HG03060 (cell line): ENCODE data around the gene FBXW4.

Experiments used
- ATAC-seq: cut with Tn5 transposase; IDR thresholded peaks from one replicate; pipeline ENCODE4 v1.9.1; 2021; ENCODE audit warnings: low read depth, moderate number of reproducible peaks; ENCODE audit not compliant: unreplicated experiment

FBXW4 gene

DNA sequence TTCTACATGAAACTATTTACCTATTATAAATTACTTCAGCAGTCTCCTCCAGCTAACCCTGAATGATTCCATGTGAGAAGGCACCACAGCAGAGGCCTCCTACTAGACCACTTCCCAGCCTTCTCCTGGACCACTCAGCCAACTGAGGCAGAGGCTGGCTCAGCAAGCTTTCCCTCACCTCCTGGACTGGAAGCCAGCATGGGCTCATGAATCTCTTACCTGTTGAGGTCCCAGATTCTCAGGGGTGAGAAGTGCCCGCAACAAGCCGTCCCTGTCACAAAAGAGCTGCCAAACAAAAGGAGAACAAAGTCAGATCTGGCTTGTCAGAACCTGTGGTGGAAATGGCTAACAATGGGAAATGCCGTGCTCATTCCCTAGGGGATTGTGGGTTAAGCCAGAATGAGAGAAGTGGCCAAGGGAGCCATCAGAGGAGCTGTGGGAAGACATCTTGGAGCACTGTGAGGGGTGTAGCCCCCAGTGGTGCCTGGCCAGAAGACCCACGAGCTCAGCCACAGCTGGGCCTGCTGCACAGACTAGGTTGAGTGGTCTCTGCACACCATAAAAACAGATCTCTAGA lies 70.4 kb downstream of the FBXW4 start:
- no peak for ATAC-seq

DNA sequence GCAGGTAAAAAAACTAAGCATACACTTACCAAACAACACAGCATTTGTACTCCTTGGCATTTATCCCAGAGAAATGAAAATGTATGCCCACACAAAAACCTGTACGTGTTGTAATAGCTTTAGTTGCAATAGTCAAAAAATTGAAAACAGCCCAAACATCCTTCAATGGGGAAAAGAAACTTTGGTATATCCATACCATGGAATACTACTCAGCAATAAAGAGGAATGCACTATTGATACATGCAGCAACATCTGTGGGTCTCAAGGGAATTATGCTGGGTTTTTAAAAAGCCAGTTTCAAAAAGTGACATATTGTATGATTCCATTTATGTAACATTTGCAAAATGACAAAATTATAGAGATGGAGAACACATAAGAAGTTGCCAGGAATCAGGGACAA lies 71.4 kb downstream of the FBXW4 start:
- no peak for ATAC-seq

DNA sequence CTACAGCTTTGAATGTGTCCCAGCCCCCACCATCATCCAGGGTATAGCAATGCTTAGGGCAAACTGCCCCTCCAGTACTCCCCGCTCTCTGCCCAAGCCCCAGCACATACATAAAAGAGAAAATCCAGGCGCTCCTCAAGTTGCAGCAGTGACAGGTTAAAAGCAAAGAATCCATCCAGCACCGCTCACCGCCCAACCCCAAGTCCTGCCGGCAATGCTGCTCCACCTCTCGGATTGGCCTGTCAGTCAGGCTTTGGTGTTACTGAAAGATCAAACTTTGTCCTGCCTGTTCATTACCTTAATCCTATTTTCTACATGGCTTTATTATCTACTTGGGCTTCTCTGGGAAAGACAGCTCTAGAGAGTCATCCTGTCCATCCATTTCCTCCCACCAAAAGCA lies 75.0 kb downstream of the FBXW4 start:
- ATAC-seq, result no peak

DNA sequence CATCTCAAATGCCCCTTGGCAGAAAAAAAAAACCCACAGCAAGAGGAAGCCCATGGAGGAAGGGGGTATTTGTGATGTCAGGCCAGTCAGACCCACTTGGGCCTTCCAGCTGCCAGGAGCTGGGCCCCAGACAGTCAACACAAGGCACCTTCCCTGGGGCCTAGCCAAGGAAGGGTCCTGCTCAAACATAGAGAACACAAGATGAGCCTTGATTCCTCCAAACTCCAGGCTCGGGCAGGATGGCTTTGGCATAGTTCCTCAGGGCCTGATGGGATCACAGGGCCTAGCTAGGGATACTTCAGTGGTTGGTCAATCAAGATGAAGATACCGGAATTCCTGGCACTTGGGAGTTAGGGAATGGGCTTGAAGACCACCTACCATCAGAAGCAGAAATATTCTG lies 76.1 kb downstream of the FBXW4 start:
- no peak for ATAC-seq

- ATAC-seq, result no peak
These were observed 77.0 kb downstream of the FBXW4 start for GRCh38 chr10:101617824-101618568.

DNA sequence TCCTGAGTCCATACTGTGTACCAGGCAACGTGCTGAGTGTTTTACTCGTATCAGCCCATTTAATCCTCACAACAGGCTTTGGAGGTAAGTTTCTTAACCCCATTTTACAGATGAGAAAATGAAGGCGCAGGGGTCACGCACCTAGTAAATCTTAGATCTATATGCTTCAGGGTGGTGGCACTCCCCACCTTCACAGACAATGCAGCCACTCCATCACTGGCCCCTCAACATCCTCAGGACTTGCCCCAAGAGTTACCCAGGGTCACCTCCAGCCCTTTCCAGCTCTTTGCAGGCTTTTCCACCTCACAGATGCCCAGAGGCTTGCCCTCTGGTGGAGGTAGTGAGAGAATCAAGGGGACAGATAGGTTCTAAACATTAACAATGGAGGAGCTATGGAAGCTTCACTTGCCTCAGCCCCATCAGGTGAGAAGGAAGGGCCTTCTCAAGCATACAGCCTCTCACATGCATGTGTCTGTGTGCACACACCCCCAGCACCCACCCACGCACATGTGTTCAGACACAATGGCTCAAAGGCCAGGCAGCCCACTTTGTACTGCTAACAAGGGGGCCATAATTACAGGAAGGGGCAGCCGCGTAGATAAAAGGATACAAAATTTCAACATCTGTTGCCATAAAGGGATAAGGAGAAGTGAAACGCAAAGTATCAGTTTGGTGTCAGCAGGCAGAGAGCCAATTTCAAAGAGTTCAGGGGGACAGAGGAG lies 77.7 kb downstream of the FBXW4 start:
- no peak for ATAC-seq

GRCh38 chr10:101616415-101617101 lies 78.4 kb downstream of the FBXW4 start:
- no peak for ATAC-seq

GRCh38 chr10:101615525-101616116 lies 79.3 kb downstream of the FBXW4 start:
- no peak for ATAC-seq

- no peak for ATAC-seq
These were observed 80.1 kb downstream of the FBXW4 start for GRCh38 chr10:101614663-101615524.

- no peak for ATAC-seq
These were observed 81.3 kb downstream of the FBXW4 start for GRCh38 chr10:101613646-101614045.

DNA sequence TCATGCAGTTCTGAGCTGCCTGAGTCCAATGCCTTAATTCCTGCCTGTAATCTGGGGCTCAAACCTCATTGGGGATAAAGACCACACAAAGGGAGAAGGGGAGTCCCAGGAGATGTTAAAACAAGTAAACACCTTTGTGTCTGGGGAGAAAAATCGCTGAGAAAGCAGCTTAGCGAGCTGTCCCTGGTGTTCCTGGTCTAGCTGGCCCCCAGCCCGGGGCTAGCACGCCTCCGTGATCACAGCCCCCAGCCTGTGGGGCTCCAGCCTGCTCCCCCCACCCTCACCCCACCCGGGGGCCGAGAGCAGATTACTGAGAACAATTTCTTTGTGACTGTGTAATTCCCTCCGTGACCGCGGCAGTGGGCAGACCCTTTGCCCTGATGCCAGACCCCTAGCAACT lies 82.1 kb downstream of the FBXW4 start:
- ATAC-seq, result no peak

GRCh38 chr10:101612086-101612485 lies 82.9 kb downstream of the FBXW4 start:
- ATAC-seq, result no peak

DNA sequence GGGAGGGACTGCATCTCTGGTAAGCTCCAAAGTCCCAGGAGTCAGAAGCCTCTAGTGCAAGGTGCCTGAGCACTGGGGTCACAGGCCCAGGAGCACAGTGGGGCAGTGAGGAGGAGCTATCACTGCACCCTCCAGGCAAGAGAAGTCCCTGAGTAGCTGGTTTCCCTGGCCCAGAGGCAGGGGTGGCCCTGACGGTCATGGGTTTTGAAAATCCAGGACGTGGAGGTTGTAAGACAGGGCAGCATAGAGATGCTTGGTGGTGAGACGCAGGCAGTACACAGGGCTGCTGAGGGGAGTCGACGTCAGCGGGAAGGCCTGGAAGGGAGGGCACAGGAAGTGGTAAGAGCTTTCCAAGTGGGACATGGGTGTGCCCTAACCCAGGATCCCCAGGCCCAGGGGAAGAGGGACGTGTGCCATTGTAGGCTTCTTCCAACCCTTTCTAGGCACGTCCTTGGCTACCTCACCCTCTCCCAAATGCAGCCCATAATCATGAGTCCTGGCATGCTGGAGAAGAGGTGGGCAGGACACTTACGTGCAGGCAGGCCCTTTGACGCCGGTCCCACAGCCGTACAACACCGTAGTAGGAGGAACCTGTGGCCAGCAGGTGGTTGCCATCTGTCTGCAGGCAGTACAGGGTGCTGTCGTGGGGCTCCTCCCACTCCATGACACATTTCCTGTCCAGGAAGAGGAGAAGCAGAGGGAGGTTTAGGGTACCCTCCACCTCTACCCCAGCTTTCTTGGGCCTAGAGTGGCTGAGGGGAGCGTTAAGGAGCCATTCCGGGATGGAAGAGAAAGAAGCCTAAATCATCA lies 83.7 kb downstream of the FBXW4 start:
- no peak for ATAC-seq

- no peak for ATAC-seq
These were observed 85.5 kb downstream of the FBXW4 start for GRCh38 chr10:101609481-101609880.

- no peak for ATAC-seq
These were observed 87.8 kb downstream of the FBXW4 start for GRCh38 chr10:101607124-101607523.

GRCh38 chr10:101602761-101603398 lies 92.1 kb downstream of the FBXW4 start:
- no peak for ATAC-seq

GRCh38 chr10:101601541-101601940 lies 93.4 kb downstream of the FBXW4 start:
- no peak for ATAC-seq

DNA sequence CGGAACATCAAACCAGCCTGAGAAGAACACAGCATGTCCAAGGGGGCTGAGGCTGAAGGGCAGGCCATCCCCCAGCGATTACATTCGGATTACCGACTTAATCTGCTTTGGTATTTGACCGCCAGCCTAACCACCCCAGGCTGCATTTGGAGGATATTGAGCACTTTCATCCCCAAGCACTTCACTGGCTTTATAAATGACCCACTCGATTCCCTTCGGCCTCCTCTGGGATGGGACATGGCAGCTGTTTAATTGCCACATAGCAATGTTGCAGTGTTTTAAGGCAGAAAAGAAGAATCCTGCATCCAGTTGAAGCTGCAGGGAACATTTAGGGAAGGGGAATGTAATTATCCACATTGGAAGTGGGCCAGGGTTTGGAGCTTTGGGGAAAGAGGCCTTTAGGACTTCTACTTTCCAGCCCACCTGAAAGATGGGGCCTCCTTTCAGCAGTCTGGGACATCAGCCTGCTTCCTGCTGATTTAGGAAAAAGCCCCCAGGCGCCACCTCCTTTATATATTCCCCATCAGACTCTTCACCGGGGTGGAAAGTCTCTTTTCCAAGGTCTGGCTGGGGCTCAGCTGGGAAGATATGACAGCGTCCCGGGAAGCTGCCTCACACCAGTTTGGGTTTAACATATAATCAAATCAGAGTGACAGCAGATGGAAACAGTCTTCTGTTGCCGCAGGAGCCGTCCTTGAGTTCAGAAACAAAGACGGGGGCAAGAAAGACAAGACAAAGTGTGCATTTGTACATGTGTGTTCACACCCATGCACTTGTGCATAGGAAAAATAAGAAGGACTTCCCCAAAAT lies 97.7 kb downstream of the FBXW4 start:
- ATAC-seq, result no peak
